Fibroblast of lung (primary cell): ENCODE measurements around the gene AFMID.

ENCODE experiments used
- EZH2 ChIP-seq: IDR thresholded peaks from 2 replicates; pipeline ENCODE4 v1.5.1; 2012; ENCODE audit warnings: low read length, control low read depth, mild to moderate bottlenecking; ENCODE audit errors: missing control alignments
- TF ChIP-seq, protein P1 (sequence below), 2 donors: IDR thresholded peaks in 1 of 2; conservative IDR thresholded peaks in 1 of 2; 1 replicate in 1 of 2; 2 replicates in 1 of 2; pipeline ENCODE4 v1.5.1; 2011 to 2012; ENCODE audit warnings: low read length in 2 of 2, control low read depth in 1 of 2, inconsistent platforms in 1 of 2, low read depth in 1 of 2, mild to moderate bottlenecking in 1 of 2

DNA sequence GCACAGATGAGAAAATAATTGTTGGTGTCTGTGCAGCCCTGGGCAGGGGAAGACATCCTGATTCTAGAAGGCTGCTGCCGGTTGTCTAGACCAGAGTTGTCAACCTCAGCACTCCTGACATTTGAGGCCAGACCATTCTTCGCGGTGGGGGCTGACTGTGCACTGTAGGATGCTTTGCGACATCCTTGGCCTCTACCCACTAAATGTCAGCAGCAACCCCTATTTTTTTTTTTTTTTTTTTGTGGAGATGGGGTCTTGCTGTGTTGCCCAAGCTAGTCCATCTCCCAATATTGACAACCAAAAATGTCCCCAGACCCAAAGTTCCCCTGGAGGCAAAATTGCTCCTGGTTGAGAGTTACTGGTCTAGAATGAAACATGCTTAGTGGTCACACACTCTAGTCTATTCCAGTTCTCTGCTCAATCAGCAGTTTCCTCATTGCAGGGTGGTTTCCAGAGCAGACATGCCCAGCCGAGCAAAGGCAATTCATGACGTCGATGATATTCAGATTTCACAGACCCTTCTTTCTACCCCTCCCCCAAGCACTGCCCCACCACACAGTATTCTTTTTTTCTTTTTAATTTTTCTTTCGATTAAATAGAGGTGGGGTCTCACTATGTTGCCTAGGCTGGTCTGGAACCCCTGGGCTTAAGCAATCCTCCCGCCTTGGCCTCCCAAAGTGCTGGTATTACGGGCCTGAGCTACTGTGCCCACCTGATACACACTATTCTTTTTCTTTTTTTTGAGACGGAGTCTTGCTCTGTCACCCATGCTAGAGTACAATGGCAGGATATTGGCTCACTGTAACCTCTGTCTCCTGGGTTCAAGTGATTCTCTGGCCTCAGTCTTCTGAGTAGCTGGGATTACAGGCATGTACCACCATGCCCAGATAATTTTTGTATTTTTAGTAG lies 32.0 kb upstream of the AFMID start:
- TF ChIP-seq, protein P1, sequence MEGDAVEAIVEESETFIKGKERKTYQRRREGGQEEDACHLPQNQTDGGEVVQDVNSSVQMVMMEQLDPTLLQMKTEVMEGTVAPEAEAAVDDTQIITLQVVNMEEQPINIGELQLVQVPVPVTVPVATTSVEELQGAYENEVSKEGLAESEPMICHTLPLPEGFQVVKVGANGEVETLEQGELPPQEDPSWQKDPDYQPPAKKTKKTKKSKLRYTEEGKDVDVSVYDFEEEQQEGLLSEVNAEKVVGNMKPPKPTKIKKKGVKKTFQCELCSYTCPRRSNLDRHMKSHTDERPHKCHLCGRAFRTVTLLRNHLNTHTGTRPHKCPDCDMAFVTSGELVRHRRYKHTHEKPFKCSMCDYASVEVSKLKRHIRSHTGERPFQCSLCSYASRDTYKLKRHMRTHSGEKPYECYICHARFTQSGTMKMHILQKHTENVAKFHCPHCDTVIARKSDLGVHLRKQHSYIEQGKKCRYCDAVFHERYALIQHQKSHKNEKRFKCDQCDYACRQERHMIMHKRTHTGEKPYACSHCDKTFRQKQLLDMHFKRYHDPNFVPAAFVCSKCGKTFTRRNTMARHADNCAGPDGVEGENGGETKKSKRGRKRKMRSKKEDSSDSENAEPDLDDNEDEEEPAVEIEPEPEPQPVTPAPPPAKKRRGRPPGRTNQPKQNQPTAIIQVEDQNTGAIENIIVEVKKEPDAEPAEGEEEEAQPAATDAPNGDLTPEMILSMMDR (conservative IDR thresholded peaks at IDR 0.05 in 1 of 2, IDR thresholded peaks at IDR 0.05 in 1 of 2; ENCODE audit: low read depth in 1 of 2, low read length in 2 of 2) = no peak
- TF ChIP-seq EZH2 = no peak
